NOMO-1 treated with DMSO at 0.1 percent for 48 hours (cell line): Measurements from ENCODE around the gene AMACR.

ENCODE experiments used
- DNase-seq: peaks from one replicate; lab custom pipeline; 2025; ENCODE audit not compliant: unreplicated experiment; lab: John Stamatoyannopoulos, UW

AMACR gene

GRCh38 chr5:34009610-34010009 is 1.8 kb upstream of the AMACR start:
- no peak for DNase-seq

GRCh38 chr5:34008802-34009201 is 952 bp upstream of the AMACR start:
- DNase-seq: peak; percentile 62

GRCh38 chr5:34007201-34007620 is 639 bp downstream of the AMACR start:
- no peak for DNase-seq

GRCh38 chr5:34005681-34006080 is 2.2 kb downstream of the AMACR start:
- DNase-seq: no peak

- DNase-seq: peak; percentile 11
These were observed 2.6 kb downstream of the AMACR start for GRCh38 chr5:34005211-34005610.

GRCh38 chr5:34003941-34004340 is 3.9 kb downstream of the AMACR start:
- DNase-seq: no peak

GRCh38 chr5:34002629-34003328 is 5.1 kb downstream of the AMACR start:
- DNase-seq: no peak

GRCh38 chr5:34001241-34001841 is 6.5 kb downstream of the AMACR start:
- peak; percentile 80 for DNase-seq

- DNase-seq: no peak
These were observed 7.9 kb downstream of the AMACR start for GRCh38 chr5:33999978-34000377.

- peak; percentile 97 for DNase-seq
These were observed 10.4 kb downstream of the AMACR start for GRCh38 chr5:33997331-33997983.

GRCh38 chr5:33995865-33996264 is 12.0 kb downstream of the AMACR start:
- peak; percentile 53 for DNase-seq

GRCh38 chr5:33994845-33995244 is 13.0 kb downstream of the AMACR start:
- DNase-seq: no peak

GRCh38 chr5:33992864-33993263 is 15.0 kb downstream of the AMACR start:
- no peak for DNase-seq

- no peak for DNase-seq
These were observed 22.4 kb downstream of the AMACR start for GRCh38 chr5:33985447-33985846.

GRCh38 chr5:33984671-33985124 is 23.2 kb downstream of the AMACR start, which contains the start of gene SLC45A2:
Gene SLC45A2, minus strand, starts transcription at chr5:33984693. Its CDS starts 110 bp downstream, at chr5:33984583.
- DNase-seq: no peak

GRCh38 chr5:33984178-33984577 is 23.7 kb downstream of the AMACR start:
- DNase-seq: no peak

- no peak for DNase-seq
These were observed 26.3 kb downstream of the AMACR start for GRCh38 chr5:33981408-33982162.

- no peak for DNase-seq
These were observed 27.8 kb downstream of the AMACR start for GRCh38 chr5:33980030-33980429.

GRCh38 chr5:33978306-33978705 is 29.5 kb downstream of the AMACR start:
- no peak for DNase-seq

- DNase-seq: no peak
These were observed 31.5 kb downstream of the AMACR start for GRCh38 chr5:33976307-33976706.

GRCh38 chr5:33975852-33976251 is 32.0 kb downstream of the AMACR start:
- no peak for DNase-seq
